SHP77 (cell line): Measurements from ENCODE around the gene STUB1.
A peak's percentile ranks its signal among the peaks of the same experiment; 100 is the strongest.

Experiments
- DNase-seq, 2 experiments: peaks; one replicate each; lab custom pipeline; 2025; lab: John Stamatoyannopoulos, UW

STUB1 gene

DNA sequence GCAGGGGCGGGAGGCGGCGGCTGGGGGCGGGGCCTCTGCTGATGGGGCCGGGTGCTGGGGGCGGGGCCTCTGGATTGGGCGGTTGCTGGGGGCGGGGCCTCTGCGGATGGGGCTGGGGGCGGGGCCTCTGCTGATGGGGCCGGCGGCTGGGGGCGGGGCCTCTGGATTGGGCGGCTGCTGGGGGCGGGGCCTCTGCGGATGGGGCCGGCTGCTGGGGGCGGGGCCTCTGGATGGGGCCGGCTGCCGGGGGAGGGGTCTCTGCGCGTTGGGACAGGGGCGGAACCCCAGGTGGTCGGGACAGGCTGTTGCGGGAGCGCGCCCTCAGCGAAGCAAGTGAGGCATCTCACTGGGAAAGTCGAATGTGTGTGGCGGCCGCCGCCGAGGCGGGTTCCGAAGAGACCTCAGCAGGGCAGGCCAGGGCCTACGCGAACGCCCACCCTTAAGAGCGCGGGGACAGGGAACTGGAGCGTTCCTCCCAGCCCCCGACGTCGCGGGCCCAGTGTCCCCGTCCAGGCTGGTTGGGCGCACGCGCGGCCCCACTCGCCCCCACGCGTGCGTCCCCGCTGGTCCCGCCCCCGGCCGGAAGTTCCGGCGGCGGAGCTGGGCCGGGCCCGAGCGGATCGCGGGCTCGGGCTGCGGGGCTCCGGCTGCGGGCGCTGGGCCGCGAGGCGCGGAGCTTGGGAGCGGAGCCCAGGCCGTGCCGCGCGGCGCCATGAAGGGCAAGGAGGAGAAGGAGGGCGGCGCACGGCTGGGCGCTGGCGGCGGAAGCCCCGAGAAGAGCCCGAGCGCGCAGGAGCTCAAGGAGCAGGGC, at the start of gene STUB1:
Gene STUB1, plus strand, starts transcription at position 597 of the 811 bp plus-strand sequence. Its CDS starts 116 bp downstream, at position 713.
- peak; percentile 71 to 88 for DNase-seq

DNA sequence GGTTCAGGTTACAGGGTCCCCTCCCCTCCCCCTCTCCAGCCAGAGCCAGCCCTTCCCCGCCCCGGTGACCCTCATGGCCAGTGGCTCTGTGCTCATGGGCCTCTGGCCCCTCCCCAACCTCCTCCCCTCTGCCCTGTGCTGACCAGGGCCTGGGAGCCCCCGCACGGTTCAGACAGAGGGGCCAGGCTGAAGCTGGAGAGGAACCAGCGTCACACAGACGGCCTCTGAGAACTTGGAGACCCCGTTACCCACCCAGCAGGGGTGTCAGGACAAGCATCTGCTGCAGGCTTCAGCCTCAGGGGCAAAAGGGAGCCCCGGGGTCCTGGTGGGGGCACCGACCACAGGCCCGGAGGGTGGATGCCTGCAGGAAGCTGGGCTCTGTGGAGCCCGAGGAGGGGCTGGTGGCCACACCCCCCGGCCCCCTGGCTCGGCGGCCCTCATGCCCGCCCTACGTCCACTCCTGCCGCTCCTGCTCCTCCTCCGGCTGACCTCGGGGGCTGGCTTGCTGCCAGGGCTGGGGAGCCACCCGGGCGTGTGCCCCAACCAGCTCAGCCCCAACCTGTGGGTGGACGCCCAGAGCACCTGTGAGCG, 49.3 kb upstream of the STUB1 start, which contains the start of gene WFIKKN1:
Gene WFIKKN1, plus strand, starts transcription at position 171 of the 591 bp plus-strand sequence. Its CDS starts 269 bp downstream, at position 440.
- no peak for DNase-seq

DNA sequence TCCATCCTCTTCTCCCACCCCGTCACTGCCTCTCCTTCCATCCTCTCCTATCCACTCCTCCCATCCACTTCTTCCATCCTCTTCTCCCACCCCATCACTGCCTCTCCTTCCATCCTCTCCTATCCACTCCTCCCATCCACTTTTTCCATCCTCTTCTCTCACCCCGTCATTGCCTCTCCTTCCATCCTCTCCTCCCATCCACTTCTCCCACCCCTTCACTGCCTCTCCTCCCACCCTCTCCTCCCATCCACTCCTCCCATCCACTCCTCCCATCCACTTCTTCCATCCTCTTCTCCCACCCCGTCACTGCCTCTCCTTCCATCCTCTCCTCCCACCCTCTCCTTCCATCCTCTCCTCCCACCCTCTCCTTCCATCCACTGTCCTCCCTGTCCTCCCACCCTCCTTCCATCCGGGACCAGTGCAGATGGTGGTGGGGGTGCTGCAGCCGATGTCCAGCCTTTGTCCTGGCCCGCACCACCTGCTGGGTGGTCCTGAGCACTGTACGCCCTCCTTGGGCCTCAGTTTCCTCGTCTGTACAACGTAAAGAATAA, 48.3 kb upstream of the STUB1 start:
- DNase-seq, result no peak

DNA sequence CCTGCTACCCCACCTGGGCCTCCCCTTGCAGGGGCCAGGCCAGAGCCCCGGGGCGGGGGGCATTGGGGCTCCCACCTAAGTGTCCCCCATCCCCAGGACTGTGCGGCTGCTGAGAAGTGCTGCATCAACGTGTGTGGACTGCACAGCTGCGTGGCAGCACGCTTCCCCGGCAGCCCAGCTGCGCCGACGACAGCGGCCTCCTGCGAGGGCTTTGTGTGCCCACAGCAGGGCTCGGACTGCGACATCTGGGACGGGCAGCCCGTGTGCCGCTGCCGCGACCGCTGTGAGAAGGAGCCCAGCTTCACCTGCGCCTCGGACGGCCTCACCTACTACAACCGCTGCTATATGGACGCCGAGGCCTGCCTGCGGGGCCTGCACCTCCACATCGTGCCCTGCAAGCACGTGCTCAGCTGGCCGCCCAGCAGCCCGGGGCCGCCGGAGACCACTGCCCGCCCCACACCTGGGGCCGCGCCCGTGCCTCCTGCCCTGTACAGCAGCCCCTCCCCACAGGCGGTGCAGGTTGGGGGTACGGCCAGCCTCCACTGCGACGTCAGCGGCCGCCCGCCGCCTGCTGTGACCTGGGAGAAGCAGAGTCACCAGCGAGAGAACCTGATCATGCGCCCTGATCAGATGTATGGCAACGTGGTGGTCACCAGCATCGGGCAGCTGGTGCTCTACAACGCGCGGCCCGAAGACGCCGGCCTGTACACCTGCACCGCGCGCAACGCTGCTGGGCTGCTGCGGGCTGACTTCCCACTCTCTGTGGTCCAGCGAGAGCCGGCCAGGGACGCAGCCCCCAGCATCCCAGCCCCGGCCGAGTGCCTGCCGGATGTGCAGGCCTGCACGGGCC, 47.5 kb upstream of the STUB1 start:
- no peak for DNase-seq

DNA sequence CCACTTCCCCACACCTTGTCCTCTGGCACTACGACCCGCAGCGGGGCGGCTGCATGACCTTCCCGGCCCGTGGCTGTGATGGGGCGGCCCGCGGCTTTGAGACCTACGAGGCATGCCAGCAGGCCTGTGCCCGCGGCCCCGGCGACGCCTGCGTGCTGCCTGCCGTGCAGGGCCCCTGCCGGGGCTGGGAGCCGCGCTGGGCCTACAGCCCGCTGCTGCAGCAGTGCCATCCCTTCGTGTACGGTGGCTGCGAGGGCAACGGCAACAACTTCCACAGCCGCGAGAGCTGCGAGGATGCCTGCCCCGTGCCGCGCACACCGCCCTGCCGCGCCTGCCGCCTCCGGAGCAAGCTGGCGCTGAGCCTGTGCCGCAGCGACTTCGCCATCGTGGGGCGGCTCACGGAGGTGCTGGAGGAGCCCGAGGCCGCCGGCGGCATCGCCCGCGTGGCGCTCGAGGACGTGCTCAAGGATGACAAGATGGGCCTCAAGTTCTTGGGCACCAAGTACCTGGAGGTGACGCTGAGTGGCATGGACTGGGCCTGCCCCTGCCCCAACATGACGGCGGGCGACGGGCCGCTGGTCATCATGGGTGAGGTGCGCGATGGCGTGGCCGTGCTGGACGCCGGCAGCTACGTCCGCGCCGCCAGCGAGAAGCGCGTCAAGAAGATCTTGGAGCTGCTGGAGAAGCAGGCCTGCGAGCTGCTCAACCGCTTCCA, 46.7 kb upstream of the STUB1 start:
- DNase-seq, result no peak

DNA sequence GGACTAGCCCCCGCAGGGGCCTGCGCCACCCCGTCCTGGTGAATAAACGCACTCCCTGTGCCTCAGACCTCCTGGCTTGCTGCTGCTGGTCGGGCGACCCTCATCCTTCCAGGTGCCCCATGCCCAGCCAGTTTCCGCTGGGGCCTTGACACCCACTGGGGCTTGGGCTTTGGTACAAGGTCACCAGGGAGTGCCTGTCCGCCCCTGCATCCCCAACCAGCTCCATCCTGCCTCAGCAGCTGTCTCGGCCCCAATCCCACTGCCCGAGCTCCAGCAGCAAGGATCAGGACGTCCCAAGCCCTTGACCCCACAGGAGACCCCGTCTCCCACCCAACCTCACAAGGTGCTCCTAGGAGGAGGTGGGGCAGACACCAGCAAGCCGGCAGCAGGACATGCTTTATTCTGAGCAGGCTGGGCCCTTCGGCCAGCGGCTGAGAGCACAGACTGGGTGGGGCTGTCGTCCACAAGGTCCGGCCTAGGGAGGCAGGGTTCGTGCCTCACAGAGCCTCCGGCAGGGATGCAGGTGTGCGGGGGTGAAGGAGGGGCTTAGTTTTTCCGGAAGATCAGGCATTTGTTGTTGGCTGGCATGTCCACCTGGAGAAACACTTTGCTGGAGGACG, 46.0 kb upstream of the STUB1 start:
- no peak for DNase-seq

DNA sequence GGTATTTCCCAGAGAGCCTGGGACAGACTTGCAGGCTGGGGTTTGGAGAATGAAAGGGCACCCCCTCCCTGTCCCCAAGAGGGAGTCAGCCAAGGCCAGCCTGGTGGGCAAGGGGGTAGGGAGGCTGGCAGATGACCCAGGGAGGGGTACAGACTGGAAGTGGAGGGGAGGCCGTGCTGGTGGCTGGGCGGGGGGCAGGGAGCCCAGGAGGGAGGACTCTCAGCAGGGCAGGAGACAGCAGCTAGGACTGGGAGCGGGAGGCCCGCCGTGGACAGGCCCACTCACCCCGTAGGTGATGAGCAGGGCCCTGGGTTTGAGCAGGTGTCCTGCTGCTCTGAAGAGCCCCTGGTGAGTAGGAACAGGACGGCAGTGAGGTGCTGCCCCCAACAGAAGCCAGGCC, 45.2 kb upstream of the STUB1 start:
- DNase-seq, result no peak

DNA sequence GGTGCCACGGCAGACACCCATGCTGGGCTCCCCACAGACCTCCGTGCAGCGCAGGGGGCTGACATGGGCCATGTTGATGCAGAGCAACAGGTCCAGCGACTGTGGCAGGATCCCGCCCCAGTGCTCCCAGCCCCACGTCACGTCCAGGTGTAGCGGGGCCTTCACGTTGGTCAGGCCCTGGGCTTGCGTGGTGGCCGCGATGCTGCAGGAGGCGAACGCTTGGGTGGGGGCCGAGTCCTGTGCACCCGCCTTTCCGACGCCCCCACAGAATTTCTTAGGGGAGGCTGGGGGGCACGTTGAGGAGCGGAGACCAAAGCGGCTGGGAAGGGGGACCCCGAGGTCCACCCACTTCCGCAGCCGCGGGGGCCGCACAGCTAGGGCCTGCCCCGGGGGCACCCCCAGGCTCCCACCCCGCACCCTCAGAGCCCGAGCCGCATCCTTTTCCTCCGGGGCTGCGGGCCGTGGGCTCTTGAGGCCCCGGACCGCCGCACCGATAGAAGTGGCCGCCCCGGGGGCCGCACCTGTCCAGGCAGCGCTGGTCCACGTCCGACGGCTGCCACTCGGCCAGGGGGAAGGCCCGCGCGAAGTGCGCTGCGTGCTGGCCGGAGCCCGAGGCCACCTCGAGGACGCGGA, 44.5 kb upstream of the STUB1 start:
- DNase-seq, result no peak

DNA sequence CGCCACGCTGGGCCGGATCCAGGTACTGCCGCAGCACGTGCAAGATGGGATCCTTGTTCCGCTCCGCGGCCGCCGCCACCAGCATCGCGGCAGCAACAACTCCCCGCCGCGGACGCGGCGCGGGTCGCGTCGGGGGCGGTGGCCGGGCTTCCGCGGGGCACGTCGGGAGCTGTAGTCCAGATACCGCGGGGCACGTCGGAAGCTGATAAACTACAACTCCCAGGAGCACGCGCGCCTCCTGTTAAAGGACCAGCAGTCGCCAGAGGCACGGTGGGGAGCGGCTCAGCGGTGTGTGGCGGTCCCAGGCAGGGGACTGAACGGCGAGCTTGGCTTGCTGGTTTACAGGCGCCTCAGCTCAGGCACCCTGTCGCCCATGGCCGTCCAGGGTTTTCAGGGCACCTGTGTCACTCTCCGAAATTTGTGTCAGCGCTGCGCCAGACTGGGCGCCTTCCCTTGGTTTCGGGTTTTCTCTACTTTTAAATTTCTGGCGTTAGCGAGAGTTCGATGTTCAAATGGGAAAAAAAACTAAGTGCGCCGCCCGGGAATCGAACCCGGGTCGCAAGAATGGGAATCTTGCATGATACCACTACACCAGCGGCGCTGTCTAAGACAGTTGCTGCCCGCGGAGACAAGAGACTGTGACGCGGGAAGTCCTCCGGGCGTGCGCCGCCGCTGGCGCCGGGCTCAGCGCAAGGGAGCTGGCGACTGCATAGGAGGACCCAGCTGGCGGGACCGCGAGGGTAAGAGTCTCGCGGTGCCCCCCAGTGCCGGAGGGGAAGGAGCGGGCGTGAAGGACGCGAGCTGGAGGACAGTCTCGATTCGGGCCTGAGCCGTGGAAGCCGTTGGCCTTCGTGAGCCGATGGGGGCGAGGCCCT, 43.8 kb upstream of the STUB1 start, which contains the start of gene METTL26:
Gene METTL26, minus strand, starts transcription at position 100 of the 875 bp plus-strand sequence. Its CDS starts 15 bp downstream, at position 85.
- DNase-seq, result peak; percentile 93 to 94

DNA sequence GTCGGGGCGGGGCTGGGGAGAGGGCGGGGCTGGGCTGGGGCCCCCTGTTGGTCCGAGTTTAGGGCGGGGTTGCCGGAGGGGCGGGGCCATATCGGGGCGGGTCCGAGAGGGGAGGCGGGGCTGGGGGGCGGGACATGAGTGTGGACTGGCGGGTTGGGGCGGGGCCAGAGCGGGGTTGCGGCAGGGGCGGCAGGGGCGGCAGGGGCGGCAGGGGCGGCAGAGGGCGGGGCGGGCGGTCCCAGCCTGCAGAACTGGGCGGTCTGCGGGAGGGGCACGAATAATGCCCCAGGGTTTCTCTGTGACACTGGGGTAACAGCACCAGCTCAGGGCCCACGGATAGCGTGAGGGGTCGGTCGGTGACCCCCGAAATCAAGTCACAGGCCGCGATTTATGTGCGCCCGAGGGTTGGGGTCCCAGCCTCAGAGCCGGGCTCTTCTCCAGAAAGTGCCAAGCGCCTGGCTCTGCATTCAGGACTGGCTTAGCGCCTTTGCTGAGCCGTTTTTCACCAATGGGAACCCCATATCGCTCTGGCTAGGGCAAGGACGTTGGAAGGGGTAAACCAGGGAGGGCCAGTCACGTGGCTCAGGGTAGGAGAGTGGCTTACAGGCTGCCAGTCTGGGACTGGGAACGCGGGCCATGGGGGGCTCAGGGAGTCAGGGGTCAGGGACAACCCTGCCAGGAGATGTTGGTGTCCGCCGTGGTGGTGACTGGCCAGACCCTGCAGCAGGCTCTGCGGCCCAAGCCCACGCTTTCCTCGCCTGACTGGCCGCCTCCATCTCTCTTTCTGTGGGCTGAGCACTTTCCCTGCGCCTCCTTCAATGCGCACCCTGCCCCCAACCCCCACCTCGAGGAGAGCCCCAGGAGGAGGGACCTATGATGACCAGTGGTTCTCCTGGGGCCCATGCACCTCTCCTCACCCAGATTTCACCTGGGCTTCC, 42.9 kb upstream of the STUB1 start:
- DNase-seq, result peak; percentile 38 to 88

DNA sequence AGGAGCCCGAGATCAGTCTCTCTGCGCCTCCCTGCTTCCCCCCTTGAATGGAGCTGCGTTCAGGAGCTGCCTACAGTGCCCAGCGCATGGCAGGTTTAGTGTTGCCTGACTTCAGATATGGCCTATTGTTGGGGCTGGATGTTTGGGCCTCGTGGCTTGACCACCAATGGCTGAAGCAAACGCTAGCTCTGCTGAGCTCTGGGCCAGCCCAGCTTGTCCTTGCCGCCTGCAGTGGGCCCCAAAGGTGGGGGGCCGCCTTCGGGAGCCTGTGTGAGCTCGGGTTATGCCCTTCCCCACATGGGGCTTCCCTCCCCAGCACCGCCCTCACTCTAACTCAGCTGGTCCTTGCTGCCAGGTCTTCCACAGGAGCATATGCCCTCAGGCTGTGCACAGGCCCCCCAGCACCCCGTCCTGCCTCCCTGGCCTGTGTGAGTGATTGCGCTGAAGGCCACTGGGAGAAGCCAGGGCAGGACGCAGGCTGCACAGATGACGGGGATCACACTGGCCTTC, 42.1 kb upstream of the STUB1 start:
- no peak for DNase-seq

DNA sequence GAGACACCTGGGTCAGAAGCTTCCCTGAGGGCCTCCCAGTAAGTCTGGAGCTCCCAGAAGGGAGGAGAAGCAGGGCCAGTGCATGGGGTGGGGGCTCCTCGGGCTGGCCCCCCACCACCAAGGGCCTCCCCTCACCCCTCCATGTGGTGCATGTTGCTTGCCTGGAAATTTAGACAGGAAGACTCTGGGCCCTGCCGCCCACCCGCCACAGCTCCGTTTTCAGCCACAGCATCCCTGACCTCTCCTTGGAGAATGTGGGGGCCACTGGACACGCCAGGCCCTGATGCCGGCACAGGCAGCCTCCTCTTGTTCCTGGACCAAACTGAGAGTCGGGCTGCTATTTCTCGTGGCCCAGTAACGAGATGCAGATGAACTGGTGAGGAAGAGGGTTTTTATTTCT, 41.4 kb upstream of the STUB1 start:
- no peak for DNase-seq

DNA sequence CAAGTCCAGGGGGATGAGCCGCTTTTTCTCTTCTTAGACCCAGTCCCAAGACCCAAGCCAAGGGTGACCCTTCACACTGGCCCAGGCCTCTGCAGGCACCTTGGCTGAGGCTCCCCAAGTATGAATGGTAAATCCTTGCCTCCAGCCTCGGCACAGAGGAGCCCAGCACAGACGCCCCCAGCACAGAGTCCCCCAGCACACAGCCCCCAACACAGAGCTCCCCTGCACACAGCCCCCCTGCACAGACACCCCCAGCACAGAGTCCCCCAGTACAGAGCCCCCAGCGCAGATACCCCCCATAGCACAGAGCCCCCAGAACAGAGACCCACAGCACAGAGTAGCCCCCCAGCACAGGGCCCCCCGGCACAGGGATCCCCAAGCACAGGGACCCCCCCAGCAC, 39.6 kb upstream of the STUB1 start:
- no peak for DNase-seq

DNA sequence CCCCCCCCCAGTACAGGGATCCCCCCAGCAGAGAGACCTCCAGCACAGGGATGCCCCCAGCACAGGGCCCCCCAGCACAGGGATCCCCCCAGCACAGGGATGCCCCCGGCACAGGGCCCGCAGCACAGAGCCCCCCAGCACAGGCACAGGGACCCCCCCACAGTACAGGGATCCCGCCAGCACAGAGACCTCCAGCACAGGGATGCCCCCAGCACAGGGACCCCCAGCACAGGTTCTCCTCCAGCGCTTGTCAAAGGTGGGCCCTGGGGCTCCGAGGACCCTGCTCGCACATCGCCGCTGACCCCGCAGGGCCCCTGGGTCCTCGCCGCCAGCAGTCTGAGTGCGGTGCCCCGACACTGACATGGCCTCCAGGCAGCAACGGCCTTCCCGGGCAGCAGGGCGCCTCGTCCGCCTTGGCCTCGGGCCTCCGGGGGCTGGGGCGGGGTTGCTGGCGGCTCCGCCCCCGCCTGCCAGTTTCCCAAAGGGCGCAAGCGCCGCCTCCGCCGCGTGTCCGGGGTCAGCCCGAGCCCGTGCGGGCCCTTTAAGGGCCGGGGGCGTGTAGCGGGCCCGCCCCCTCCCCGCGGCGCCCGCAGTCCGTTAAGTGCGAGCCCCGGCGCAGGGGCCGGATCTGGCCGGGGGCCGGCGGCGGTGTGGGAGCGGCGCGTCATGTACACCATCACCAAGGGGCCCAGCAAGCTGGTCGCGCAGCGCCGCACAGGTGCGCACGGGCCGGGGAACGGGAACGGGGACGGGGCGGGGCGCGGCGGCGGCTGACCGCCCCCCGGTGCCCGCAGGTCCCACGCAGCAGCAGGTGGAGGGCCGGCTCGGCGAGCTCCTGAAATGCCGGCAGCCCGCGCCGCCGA, 38.7 kb upstream of the STUB1 start, which contains the start of gene MCRIP2:
Gene MCRIP2, plus strand, starts transcription at position 503 of the 863 bp plus-strand sequence. Its CDS starts 164 bp downstream, at position 667.
- DNase-seq, result peak; percentile 70 to 77

DNA sequence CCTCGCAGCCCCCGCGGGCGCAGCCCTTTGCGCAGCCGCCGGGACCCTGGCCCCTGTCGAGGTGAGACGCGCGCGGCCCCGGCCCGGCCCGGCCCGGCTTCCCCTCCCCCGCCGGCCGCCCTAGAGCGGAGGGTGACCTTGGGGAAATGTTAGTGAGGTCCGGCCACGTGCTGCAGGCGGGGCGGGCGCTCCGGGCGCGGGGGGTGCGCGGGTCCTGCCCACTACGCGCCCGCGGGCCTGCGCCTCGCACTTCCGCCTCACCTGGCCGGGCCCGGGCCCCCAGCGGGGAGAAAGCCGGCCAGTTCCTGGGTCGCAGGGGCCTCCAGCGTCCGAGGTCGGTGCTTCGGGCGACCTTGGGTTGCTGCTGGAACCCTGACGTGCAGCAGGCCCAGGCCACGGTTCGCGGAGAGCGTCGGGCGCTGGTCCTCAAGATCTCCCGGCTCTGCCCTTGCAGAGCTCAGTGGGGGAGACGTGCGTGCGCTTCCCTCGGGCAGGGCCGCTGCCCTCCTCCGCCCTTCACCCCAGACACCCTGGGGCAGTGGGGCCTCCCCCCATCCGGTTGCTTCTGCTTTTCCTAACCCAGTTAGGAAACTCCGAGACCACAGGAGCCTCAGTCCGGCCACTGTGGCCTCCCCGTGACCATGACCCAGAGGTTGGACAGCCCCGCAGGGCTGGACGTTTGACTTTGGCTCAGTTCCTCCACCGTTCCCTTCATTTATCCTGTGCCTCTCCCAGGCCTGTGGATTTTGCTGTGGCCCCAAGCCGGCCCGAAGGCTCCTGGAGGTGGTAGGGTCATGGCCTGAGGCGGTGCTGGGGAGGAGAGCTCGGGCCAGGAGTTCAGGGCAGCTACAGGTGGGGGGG, 37.8 kb upstream of the STUB1 start:
- DNase-seq, result no peak

DNA sequence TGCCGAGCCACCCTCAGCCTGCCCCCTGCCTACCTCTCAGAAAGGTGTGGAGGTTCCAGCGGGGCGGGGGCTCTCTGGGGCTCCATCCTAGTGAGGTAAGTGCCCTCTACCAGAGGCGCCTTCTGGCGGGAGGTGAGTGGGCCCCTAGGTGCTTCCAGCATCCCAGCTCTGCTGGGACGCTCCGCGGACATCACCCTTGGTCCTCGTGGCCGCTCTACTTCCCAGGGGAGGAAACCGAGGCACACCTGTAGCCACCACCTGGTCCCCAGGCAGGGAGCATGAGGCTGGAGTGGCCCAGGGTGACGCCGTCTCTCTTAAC, 37.2 kb upstream of the STUB1 start:
- no peak for DNase-seq
